Measurements from ENCODE around the gene HEATR5A. TPM values are rescaled to one million over a fixed set of nuclear protein-coding genes. Genes with fewer than 3 reads are reported as not detected.

The HEATR5A gene
- total and polyA plus RNA-seq, 10 donors = 4.4 to 52.2 (median 33.3) TPM

DNA sequence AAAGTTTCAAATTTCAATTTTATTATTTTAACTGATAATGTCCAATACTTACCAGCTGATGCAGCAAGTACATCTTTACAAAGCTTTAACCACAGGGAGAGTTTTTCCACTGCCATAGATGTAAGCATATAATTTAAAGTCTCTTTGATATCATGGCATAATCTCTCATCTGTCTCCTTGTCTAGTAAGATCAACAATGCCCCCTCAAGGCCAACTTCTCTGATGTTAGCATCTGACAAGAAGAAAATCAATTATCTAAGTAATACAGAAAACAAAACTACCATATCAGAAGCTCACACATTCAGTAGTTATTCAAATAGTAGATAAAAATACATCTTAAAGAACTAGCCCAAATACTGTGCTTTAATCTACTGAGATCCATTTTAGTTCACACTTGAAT lies 94.2 kb downstream of the HEATR5A start:
- H3K27ac ChIP-seq = no peak overlapping the region
- intact Hi-C loops (cut with DNase I; ENCODE audit: low total_unique reads) = no loop called here
- H3K27me3 ChIP-seq (replicated peaks in 1 of 7) = no peaks in the 10 kb centered on the region
- peaks cover 0 to 24% (median 19%) of the 10 kb centered on the region in 8 donors for H3K9me3 ChIP-seq
- no peak for DNase-seq
- no peaks in the 10 kb centered on the region for H3K4me1 ChIP-seq
- H3K4me3 ChIP-seq = no peak overlapping the region
- peaks cover 0 to 74% (median 25%) of the 10 kb centered on the region in 6 donors for H3K36me3 ChIP-seq
- no peak for TF ChIP-seq POLR2A (IDR thresholded peaks at IDR 0.05)
- no peak for TF ChIP-seq POLR2AphosphoS5 (IDR thresholded peaks at IDR 0.05)
- TF ChIP-seq, protein P1, sequence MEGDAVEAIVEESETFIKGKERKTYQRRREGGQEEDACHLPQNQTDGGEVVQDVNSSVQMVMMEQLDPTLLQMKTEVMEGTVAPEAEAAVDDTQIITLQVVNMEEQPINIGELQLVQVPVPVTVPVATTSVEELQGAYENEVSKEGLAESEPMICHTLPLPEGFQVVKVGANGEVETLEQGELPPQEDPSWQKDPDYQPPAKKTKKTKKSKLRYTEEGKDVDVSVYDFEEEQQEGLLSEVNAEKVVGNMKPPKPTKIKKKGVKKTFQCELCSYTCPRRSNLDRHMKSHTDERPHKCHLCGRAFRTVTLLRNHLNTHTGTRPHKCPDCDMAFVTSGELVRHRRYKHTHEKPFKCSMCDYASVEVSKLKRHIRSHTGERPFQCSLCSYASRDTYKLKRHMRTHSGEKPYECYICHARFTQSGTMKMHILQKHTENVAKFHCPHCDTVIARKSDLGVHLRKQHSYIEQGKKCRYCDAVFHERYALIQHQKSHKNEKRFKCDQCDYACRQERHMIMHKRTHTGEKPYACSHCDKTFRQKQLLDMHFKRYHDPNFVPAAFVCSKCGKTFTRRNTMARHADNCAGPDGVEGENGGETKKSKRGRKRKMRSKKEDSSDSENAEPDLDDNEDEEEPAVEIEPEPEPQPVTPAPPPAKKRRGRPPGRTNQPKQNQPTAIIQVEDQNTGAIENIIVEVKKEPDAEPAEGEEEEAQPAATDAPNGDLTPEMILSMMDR (IDR thresholded peaks at IDR 0.05 in 8 of 11, conservative IDR thresholded peaks at IDR 0.05 in 3 of 11) = no peak

DNA sequence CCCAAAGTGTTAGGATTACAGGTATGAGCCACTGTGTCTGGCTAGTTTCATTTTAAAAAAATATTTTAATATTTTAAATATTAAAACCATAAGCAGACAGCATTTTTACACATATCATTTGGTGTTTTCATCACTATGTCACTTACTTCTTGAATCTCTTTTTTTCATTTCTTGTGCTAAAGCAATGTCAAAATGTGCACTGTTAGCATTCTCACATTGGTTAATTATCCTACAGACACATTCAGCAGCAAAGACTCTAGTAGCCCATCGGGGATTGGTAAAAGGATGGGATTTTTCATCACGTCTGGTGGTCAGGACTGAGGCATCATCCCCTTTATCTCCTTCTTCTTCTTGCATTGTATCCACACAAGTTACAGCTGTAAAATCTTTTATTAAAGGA lies 96.9 kb downstream of the HEATR5A start:
- Histone ChIP-seq H3K4me3 (no peak overlapping the region), H3K27ac (no peak overlapping the region), H3K4me1 (no peaks in the 10 kb centered on the region), H3K36me3 (peaks cover 0 to 74% (median 23%) of the 10 kb centered on the region in 6 donors), H3K9me3 (no peaks in the 10 kb centered on the region), H3K27me3 (replicated peaks in 1 of 7) (no peaks in the 10 kb centered on the region)
- intact Hi-C loops (cut with DNase I; ENCODE audit: low total_unique reads) = no loop called here
- TF ChIP-seq, protein P1 (IDR thresholded peaks at IDR 0.05 in 8 of 11, conservative IDR thresholded peaks at IDR 0.05 in 3 of 11) = no peak
- TF ChIP-seq POLR2A (IDR thresholded peaks at IDR 0.05) = no peak
- no peak for TF ChIP-seq POLR2AphosphoS5 (IDR thresholded peaks at IDR 0.05)
- DNase-seq = no peak
- 66 to 99% (median 97%) methylated on average over 2 of the region's 2 CpGs for WGBS, 5 donors

DNA sequence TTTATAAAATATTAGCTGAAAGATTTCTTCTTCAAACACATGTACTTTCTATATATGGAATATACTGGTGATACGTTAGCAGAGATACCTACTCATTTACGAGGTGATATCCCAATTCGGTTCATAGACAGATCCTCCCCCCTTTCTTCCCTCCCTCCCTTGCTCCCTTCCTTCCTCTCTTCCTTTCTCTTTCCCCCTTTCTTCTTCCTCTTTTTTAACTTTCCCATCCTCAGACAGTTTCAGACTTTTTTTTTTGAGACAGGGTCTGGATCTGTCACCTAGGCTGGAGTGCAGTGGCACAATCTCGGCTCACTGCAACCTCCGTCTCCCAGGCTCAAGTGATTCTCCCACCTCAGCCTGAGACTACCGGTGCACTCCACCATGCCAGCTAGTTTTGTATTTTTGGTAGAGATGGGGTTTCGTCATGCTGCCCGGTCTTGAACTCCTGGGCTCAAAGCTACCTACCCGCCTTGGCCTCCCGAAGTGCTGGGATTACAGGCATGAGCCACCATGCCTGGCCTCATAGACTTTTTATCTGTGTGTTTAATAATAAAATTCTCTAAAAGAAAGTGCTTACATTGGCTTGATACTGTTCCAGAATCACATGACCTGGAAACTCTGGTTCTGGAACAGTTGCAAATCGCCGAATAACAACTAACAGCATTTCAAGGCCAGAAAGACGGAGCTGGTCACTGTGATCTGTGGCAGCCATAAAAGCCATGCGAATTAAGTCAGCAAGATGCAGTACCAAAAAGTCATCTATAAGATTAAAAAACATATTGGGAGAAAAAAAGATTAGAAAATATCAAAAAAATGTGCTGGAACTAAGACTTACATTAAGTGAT lies 99.2 kb downstream of the HEATR5A start:
- Histone ChIP-seq H3K27me3 (replicated peaks in 1 of 7) (no peaks in the 10 kb centered on the region), H3K4me1 (no peaks in the 10 kb centered on the region), H3K4me3 (no peak overlapping the region), H3K36me3 (peaks cover 0 to 88% (median 40%) of the 10 kb centered on the region in 6 donors), H3K27ac (no peak overlapping the region), H3K9me3 (no peaks in the 10 kb centered on the region)
- intact Hi-C loops (cut with DNase I; ENCODE audit: low total_unique reads) = no loop called here
- TF ChIP-seq POLR2AphosphoS5 (IDR thresholded peaks at IDR 0.05) = no peak
- TF ChIP-seq, protein P1 (IDR thresholded peaks at IDR 0.05 in 8 of 11, conservative IDR thresholded peaks at IDR 0.05 in 3 of 11) = no peak
- no peak for TF ChIP-seq POLR2A (IDR thresholded peaks at IDR 0.05)
- 90 to 96% (median 94%) methylated on average over 14 of the region's 14 CpGs for WGBS, 5 donors
- no peak for DNase-seq

DNA sequence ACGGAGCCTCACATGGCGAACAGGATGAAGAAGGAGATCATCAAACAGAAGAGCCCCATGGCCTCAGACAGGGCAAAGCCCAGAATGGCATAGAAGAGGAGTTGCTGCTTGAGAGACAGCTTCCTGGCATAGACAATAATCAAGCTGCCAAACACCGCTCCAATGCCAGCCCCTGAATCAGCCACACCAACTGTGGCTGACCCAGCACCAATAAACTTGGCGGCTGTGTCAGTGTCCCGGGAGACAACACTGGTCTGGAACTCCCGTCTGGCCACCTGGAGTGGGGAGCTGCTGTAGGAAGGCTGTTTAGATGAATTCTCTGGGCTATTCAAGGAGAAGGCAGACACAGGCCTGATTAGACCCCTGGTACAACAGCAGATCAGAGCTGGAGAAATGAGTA lies 100.1 kb downstream of the HEATR5A start:
- Histone ChIP-seq H3K27ac (no peak overlapping the region), H3K4me3 (no peak overlapping the region), H3K9me3 (no peaks in the 10 kb centered on the region), H3K4me1 (no peaks in the 10 kb centered on the region), H3K27me3 (replicated peaks in 1 of 7) (no peaks in the 10 kb centered on the region), H3K36me3 (peaks cover 0 to 98% (median 48%) of the 10 kb centered on the region in 6 donors)
- WGBS, 5 donors = 93 to 97% (median 96%) methylated on average over 6 of the region's 6 CpGs
- TF ChIP-seq, protein P1 (IDR thresholded peaks at IDR 0.05 in 8 of 11, conservative IDR thresholded peaks at IDR 0.05 in 3 of 11) = no peak
- no peak for TF ChIP-seq POLR2AphosphoS5 (IDR thresholded peaks at IDR 0.05)
- no peak for TF ChIP-seq POLR2A (IDR thresholded peaks at IDR 0.05)
- no peak for DNase-seq
- intact Hi-C loops (cut with DNase I; ENCODE audit: low total_unique reads) = no loop called here
